Right lobe of liver (tissue), 6 donors: ENCODE data around the gene OR51B4. TPM values are rescaled to one million over a fixed set of nuclear protein-coding genes. Genes with fewer than 3 reads are reported as not detected.
A peak's percentile ranks its signal among the peaks of the same experiment; 100 is the strongest.
"Not testable (repeated sequence)": the region's sequence is repeated elsewhere in the genome, so short reads cannot be mapped to it uniquely, and the experiment has no call there.

Source experiments
- ATAC-seq, 4 donors: fragments of 200-7000 bp; cut with Tn5 transposase; one replicate each; pipeline ENCODE4 v1.9.1; 2020; ENCODE audit warnings: mild to moderate bottlenecking in 4 of 4, moderate library complexity in 4 of 4
- DNase-seq, 3 donors: peaks; one replicate each; pipeline ENCODE4 v3.0.0-alpha.2; 2020
- H3K27ac ChIP-seq, 3 donors: fragments of 200-600 bp; one replicate each; pipeline ENCODE4 v1.8.0; 2022
- H3K27me3 ChIP-seq, 2 donors: fragments of 200-600 bp; one replicate each; pipeline ENCODE4 v1.8.0; 2022
- H3K36me3 ChIP-seq, 4 donors: fragments of 200-600 bp; sonication (generic) in 1 of 4; one replicate each; pipeline versions ENCODE4 v1.5.1 to v1.8.0; 2017 to 2022; ENCODE audit warnings: control low read depth in 1 of 4
- H3K4me1 ChIP-seq, 4 donors: fragments of 200-600 bp; sonication (generic) in 1 of 4; one replicate each; pipeline versions ENCODE4 v1.5.1 to v1.8.0; 2017 to 2022; ENCODE audit warnings: control low read depth in 1 of 4
- H3K4me3 ChIP-seq, 3 donors: fragments of 200-600 bp; one replicate each; pipeline ENCODE4 v1.8.0; 2022
- H3K9me3 ChIP-seq, 4 donors: fragments of 200-600 bp; sonication (generic) in 1 of 4; one replicate each; pipeline versions ENCODE4 v1.5.1 to v1.8.0; 2017 to 2022; ENCODE audit warnings: control low read depth in 1 of 4
- POLR2A ChIP-seq: fragments of 450-650 bp; IDR thresholded peaks from one replicate; pipeline ENCODE4 v1.6.1; 2017; ENCODE audit warnings: antibody characterized with exemption, mild to moderate bottlenecking
- WGBS: methylation state at CpG from one replicate; pipeline ENCODE4 v1.1.6; 2018; ENCODE audit warnings: low coverage, low lambda C conversion rate; ENCODE audit not compliant: insufficient coverage; ENCODE audit errors: missing lambda C conversion rate; 5-methylcytosine and 5-hydroxymethylcytosine counted together
- intact Hi-C, 2 donors: fragments of 100-400 bp; cut with DNase I; formaldehyde crosslinking; loops; one replicate each; pipeline versions ENCODE4 v1.11.2 to v1.14.1; 2022
- total RNA-seq, 6 experiments: library from RNA; depleted of rRNA in 2 of 6; stranded (reverse); fragments of >200 nt in 2 of 6; fragmentation: NEBNext Ultra II Directional in 3 of 6; extraction: Animal tissue kit (Norgen Biotek cat#: 25700) in 3 of 6; gene quantifications; one replicate each; pipeline versions ENCODE4 v1.1.0 to v1.2.4, GENCODE V29; 2016 to 2023
- TF ChIP-seq, protein P1 (sequence below), 4 donors: fragments of 200-600 bp in 3 of 4; fragments of 450-650 bp in 1 of 4; IDR thresholded peaks; one replicate each; pipeline versions ENCODE4 v1.5.1 to v1.8.0; 2016 to 2022; ENCODE audit warnings: antibody characterized with exemption in 4 of 4, mild to moderate bottlenecking in 2 of 4
- donor health status: DM: no; HTN: yes; CAD: no.
- donor health status: DM: no; HTN: no; CAD: no.
- donor health status: DM: no; HTN: no; CAD: no.
- donor health status: DM: no; HTN: yes; CAD: no.
- donor health status: DM: no; HTN: yes; CAD: no.

Gene OR51B4
- total RNA-seq, 6 experiments from 2014 or later = not detected

- Histone ChIP-seq H3K9me3 (no peaks in the 10 kb centered on the region), H3K4me3 (no peak overlapping the region), H3K4me1 (no peaks in the 10 kb centered on the region), H3K27me3 (no peaks in the 10 kb centered on the region), H3K36me3 (no peaks in the 10 kb centered on the region), H3K27ac (no peak overlapping the region)
- DNase-seq (no peak), ATAC-seq (no peak)
- intact Hi-C loops = no loop called here
- 15% methylated on average over 1 of the region's 1 CpG for WGBS
- no peak for TF ChIP-seq POLR2A
- TF ChIP-seq, protein P1, sequence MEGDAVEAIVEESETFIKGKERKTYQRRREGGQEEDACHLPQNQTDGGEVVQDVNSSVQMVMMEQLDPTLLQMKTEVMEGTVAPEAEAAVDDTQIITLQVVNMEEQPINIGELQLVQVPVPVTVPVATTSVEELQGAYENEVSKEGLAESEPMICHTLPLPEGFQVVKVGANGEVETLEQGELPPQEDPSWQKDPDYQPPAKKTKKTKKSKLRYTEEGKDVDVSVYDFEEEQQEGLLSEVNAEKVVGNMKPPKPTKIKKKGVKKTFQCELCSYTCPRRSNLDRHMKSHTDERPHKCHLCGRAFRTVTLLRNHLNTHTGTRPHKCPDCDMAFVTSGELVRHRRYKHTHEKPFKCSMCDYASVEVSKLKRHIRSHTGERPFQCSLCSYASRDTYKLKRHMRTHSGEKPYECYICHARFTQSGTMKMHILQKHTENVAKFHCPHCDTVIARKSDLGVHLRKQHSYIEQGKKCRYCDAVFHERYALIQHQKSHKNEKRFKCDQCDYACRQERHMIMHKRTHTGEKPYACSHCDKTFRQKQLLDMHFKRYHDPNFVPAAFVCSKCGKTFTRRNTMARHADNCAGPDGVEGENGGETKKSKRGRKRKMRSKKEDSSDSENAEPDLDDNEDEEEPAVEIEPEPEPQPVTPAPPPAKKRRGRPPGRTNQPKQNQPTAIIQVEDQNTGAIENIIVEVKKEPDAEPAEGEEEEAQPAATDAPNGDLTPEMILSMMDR (IDR thresholded peaks at IDR 0.05) = no peak
Observed at GRCh38 chr11:5298451-5298850, 3.3 kb downstream of the OR51B4 start.

- H3K27me3 ChIP-seq = no peaks in the 10 kb centered on the region
- WGBS = 46% methylated on average over 4 of the region's 4 CpGs
- H3K4me3 ChIP-seq = no peak overlapping the region
- no peak overlapping the region for H3K27ac ChIP-seq
- no peaks in the 10 kb centered on the region for H3K36me3 ChIP-seq
- intact Hi-C loops = no loop called here
- TF ChIP-seq, protein P1 (IDR thresholded peaks at IDR 0.05) = no peak
- no peak for TF ChIP-seq POLR2A
- H3K4me1 ChIP-seq = no peaks in the 10 kb centered on the region
- no peaks in the 10 kb centered on the region for H3K9me3 ChIP-seq
- DNase-seq = no peak
- no peak for ATAC-seq
Observed at GRCh38 chr11:5297721-5298323, 3.9 kb downstream of the OR51B4 start.

DNA sequence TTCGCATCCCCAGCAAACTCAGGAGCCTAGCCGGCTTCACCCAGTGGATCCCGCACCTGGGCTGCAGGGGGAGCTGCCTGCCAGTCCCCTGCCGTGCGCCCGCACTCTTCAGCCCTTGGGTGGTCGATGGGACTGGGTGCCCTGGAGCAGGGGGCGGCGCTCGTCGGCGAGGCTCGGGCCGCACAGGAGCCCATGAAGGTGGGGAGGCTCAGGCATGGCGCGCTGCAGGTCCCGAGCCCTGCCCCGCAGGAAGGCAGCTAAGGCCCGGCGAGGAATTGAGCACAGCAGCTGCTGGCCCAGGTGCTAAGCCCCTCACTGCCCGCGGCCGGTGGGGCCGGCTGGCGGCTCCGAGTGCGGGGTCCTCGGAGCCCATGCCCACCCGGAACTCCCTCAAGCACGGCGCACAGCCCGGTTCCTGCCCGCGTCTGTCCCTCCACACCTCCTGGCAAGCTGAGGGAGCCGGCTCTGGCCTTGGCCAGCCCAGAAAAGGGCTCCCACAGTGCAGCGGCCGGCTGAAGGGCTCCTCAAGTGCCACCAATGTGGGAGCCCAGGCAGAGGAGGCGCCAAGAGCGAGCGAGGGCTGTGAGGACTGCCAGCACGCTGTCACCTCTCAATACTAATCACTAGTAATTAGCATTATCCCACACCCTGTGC, 7.3 kb downstream of the OR51B4 start:
- intact Hi-C loops, H3K27ac ChIP-seq, H3K9me3 ChIP-seq, H3K4me3 ChIP-seq, H3K27me3 ChIP-seq, H3K36me3 ChIP-seq, H3K4me1 ChIP-seq, ATAC-seq: not testable (repeated sequence)
- peak in 1 of 3 donors; percentile 53 for DNase-seq
- WGBS = 73% methylated on average over 4 of the region's 41 CpGs

DNA sequence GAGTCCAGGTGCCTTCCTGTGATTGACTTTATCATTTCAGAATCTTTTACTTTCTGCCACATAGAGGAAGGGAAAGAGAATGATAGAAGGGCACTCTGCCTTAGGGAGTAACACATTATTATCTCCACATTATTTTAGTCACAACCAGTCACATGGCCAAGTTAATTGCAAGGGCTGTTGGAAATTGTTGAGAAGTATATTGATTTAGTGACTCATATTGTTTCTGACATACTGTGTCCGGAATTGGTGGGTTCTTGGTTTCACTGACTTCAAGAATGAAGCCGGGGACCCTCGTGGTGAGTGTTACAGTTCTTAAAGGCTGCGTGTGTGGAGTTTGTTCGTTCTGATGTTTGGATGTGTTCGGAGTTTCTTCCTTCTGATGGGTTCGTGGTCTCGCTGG, 8.7 kb downstream of the OR51B4 start:
- no peak overlapping the region for H3K27ac ChIP-seq
- no peaks in the 10 kb centered on the region for H3K4me1 ChIP-seq
- intact Hi-C loops = no loop called here
- no peak for ATAC-seq
- H3K27me3 ChIP-seq = no peaks in the 10 kb centered on the region
- no peaks in the 10 kb centered on the region for H3K36me3 ChIP-seq
- no peak overlapping the region for H3K4me3 ChIP-seq
- 74% methylated on average over 8 of the region's 8 CpGs for WGBS
- H3K9me3 ChIP-seq = no peaks in the 10 kb centered on the region
- no peak for DNase-seq
- TF ChIP-seq, protein P1 (IDR thresholded peaks at IDR 0.05) = no peak
- TF ChIP-seq POLR2A = no peak

DNA sequence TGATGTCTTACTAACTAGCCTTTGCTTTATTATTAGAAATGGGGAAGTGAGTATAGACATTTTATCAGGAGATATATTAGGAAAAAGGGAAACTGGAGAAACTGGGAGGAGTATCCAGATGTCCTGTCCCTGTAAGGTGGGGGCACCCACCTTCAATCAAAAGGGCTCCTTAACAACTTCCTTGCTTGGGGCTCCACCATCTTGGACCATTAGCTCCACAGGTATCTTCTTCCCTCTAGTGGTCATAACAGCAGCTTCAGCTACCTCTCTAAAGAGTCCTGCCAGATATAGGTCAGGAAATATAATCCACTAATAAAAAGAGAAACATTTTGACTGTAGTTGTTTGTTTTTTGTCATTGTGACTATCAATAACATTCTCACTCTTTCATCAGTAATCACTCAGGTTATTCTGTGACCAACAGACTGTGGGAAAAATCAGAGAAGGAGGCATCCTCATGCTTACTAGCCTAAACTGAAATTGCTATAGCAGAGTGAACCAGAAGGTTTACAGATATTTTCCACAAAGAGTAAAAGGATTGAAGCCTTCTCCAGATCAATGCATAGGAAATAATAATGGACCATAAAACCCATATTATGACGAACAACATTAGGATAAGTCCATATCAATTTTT, 10.4 kb downstream of the OR51B4 start:
- Histone ChIP-seq H3K4me3 (no peak overlapping the region), H3K4me1 (no peaks in the 10 kb centered on the region), H3K9me3 (no peaks in the 10 kb centered on the region), H3K27ac (no peak overlapping the region), H3K36me3 (no peaks in the 10 kb centered on the region), H3K27me3 (no peaks in the 10 kb centered on the region)
- TF ChIP-seq POLR2A = no peak
- TF ChIP-seq, protein P1 (IDR thresholded peaks at IDR 0.05) = peak; percentile 13 to 39 (median 29)
- 42% methylated on average over 1 of the region's 1 CpG for WGBS
- DNase-seq = no peak
- intact Hi-C loops = no loop called here
- peak in 3 of 4 donors; percentile 29 to 38 (median 31) for ATAC-seq
